Skeletal muscle tissue (tissue), 4 donors: Measurements from ENCODE around the gene MESP1. TPM values are rescaled to one million over a fixed set of nuclear protein-coding genes. Genes with fewer than 3 reads are reported as not detected.

Source experiments
- H3K27ac ChIP-seq: one replicate; pipeline ENCODE4 v1.7.0; 2013; ENCODE audit warnings: mild to moderate bottlenecking, low read depth, low read length, inconsistent platforms
- H3K27me3 ChIP-seq, 3 donors: one replicate each; pipeline ENCODE4 v1.7.0; 2013; ENCODE audit warnings: low read length in 3 of 3; ENCODE audit not compliant: control insufficient read depth in 3 of 3, insufficient read depth in 3 of 3
- H3K36me3 ChIP-seq, 3 donors: one replicate each; pipeline ENCODE4 v1.7.0; 2013; ENCODE audit warnings: low read length in 3 of 3; ENCODE audit not compliant: control insufficient read depth in 3 of 3, insufficient read depth in 3 of 3
- H3K4me1 ChIP-seq, 3 donors: one replicate each; pipeline ENCODE4 v1.7.0; 2013; ENCODE audit warnings: low read length in 3 of 3, mild to moderate bottlenecking in 3 of 3; ENCODE audit not compliant: control insufficient read depth in 3 of 3, insufficient read depth in 3 of 3
- H3K4me3 ChIP-seq, 3 donors: one replicate each; pipeline ENCODE4 v1.7.0; 2013; ENCODE audit warnings: low read length in 3 of 3
- H3K9ac ChIP-seq, 3 donors: one replicate each; pipeline ENCODE4 v1.7.0; 2013; ENCODE audit warnings: low read length in 3 of 3, mild to moderate bottlenecking in 3 of 3, moderate library complexity in 2 of 3, low read depth in 1 of 3
- H3K9me3 ChIP-seq, 3 donors: one replicate each; pipeline ENCODE4 v1.7.0; 2013; ENCODE audit warnings: low read length in 3 of 3; ENCODE audit not compliant: control insufficient read depth in 3 of 3
- total RNA-seq: library from RNA; depleted of rRNA; stranded (reverse); fragments of >200 nt; gene quantifications from one replicate; pipeline ENCODE4 v1.2.3, GENCODE V29; 2014
- donor health status: Osteomylitis.

Gene MESP1
- total RNA-seq, 1 donor from 2014 or later: 0.52 TPM

- Histone ChIP-seq H3K4me3 (no peak overlapping the region), H3K27me3 (no peaks in the 10 kb centered on the region), H3K27ac (no peak overlapping the region), H3K9ac (no peak overlapping the region), H3K4me1 (peaks cover 5 to 15% (median 7%) of the 10 kb centered on the region in 3 donors), H3K9me3 (no peaks in the 10 kb centered on the region), H3K36me3 (no peaks in the 10 kb centered on the region)
Observed at GRCh38 chr15:89772932-89773583, 22.0 kb upstream of the MESP1 start.

GRCh38 chr15:89770041-89770440 lies 19.0 kb upstream of the MESP1 start:
- H3K27me3 ChIP-seq: no peaks in the 10 kb centered on the region
- peaks cover 16 to 24% (median 23%) of the 10 kb centered on the region in 3 donors for H3K4me1 ChIP-seq
- H3K9me3 ChIP-seq: no peaks in the 10 kb centered on the region
- H3K4me3 ChIP-seq: no peak overlapping the region
- no peak overlapping the region for H3K9ac ChIP-seq
- H3K36me3 ChIP-seq: no peaks in the 10 kb centered on the region
- H3K27ac ChIP-seq: no peak overlapping the region

- H3K9me3 ChIP-seq: no peaks in the 10 kb centered on the region
- no peak overlapping the region for H3K27ac ChIP-seq
- H3K4me3 ChIP-seq: no peak overlapping the region
- no peak overlapping the region for H3K9ac ChIP-seq
- no peaks in the 10 kb centered on the region for H3K36me3 ChIP-seq
- peaks cover 16 to 24% (median 23%) of the 10 kb centered on the region in 3 donors for H3K4me1 ChIP-seq
- no peaks in the 10 kb centered on the region for H3K27me3 ChIP-seq
Observed at GRCh38 chr15:89769366-89769765, 18.3 kb upstream of the MESP1 start.

- H3K4me1 ChIP-seq: peaks cover 16 to 24% (median 23%) of the 10 kb centered on the region in 3 donors
- no peak overlapping the region for H3K27ac ChIP-seq
- no peaks in the 10 kb centered on the region for H3K27me3 ChIP-seq
- no peaks in the 10 kb centered on the region for H3K36me3 ChIP-seq
- peak overlapping the region in 1 of 3 donors; percentile 33 for H3K9ac ChIP-seq
- H3K9me3 ChIP-seq: no peaks in the 10 kb centered on the region
- H3K4me3 ChIP-seq: no peak overlapping the region
Observed at GRCh38 chr15:89768071-89768500, 17.0 kb upstream of the MESP1 start.

GRCh38 chr15:89767411-89767915 lies 16.4 kb upstream of the MESP1 start:
- H3K4me1 ChIP-seq: peaks cover 16 to 24% (median 23%) of the 10 kb centered on the region in 3 donors
- no peaks in the 10 kb centered on the region for H3K9me3 ChIP-seq
- H3K9ac ChIP-seq: peak overlapping the region in 1 of 3 donors; percentile 33
- no peak overlapping the region for H3K4me3 ChIP-seq
- H3K27me3 ChIP-seq: no peaks in the 10 kb centered on the region
- no peak overlapping the region for H3K27ac ChIP-seq
- H3K36me3 ChIP-seq: no peaks in the 10 kb centered on the region

GRCh38 chr15:89766357-89767311 lies 15.6 kb upstream of the MESP1 start:
- peaks cover 16 to 24% (median 23%) of the 10 kb centered on the region in 3 donors for H3K4me1 ChIP-seq
- no peak overlapping the region for H3K27ac ChIP-seq
- no peaks in the 10 kb centered on the region for H3K9me3 ChIP-seq
- peak overlapping the region in 1 of 3 donors; percentile 6 for H3K4me3 ChIP-seq
- H3K27me3 ChIP-seq: no peaks in the 10 kb centered on the region
- no peaks in the 10 kb centered on the region for H3K36me3 ChIP-seq
- H3K9ac ChIP-seq: peak overlapping the region in 1 of 3 donors; percentile 8

GRCh38 chr15:89765694-89766093 lies 14.6 kb upstream of the MESP1 start:
- H3K36me3 ChIP-seq: no peaks in the 10 kb centered on the region
- no peak overlapping the region for H3K9ac ChIP-seq
- H3K27ac ChIP-seq: no peak overlapping the region
- H3K9me3 ChIP-seq: no peaks in the 10 kb centered on the region
- no peak overlapping the region for H3K4me3 ChIP-seq
- no peaks in the 10 kb centered on the region for H3K27me3 ChIP-seq
- H3K4me1 ChIP-seq: peaks cover 16 to 29% (median 24%) of the 10 kb centered on the region in 3 donors

GRCh38 chr15:89761929-89762328 lies 10.9 kb upstream of the MESP1 start:
- Histone ChIP-seq H3K4me1 (peaks cover 7 to 19% (median 11%) of the 10 kb centered on the region in 3 donors), H3K36me3 (no peaks in the 10 kb centered on the region)

GRCh38 chr15:89761009-89761831 lies 10.2 kb upstream of the MESP1 start:
- Histone ChIP-seq H3K4me1 (peaks cover 0 to 12% (median 3%) of the 10 kb centered on the region in 3 donors), H3K27ac (no peak overlapping the region), H3K9ac (no peak overlapping the region), H3K4me3 (no peak overlapping the region), H3K9me3 (no peaks in the 10 kb centered on the region), H3K27me3 (no peaks in the 10 kb centered on the region), H3K36me3 (no peaks in the 10 kb centered on the region)

More at GRCh38 chr15:89761929-89762328, 10.9 kb upstream of the MESP1 start:
- H3K27ac ChIP-seq: no peak overlapping the region
- H3K4me3 ChIP-seq: no peak overlapping the region
- H3K27me3 ChIP-seq: no peaks in the 10 kb centered on the region
- peak overlapping the region in 1 of 3 donors; percentile 25 for H3K9ac ChIP-seq
- no peaks in the 10 kb centered on the region for H3K9me3 ChIP-seq
